ENCODE results near the gene IL36A. TPM values are rescaled to one million over a fixed set of nuclear protein-coding genes. Genes with fewer than 3 reads are reported as not detected.
A peak's percentile ranks its signal among the peaks of the same experiment; 100 is the strongest.

The IL36A gene
- not detected in 2 replicates for total RNA-seq (2014; rRNA removed; shearing (Covaris generic))

GRCh38 chr2:113005030-113005509 is at the start of gene IL36A:
TSS of gene IL36A (plus strand) at chr2:113005459. CDS start at chr2:113005872, 413 bp downstream.
- no peak for DNase-seq (ENCODE audit: low read depth)

- DNase-seq (ENCODE audit: low read depth): peak; percentile 17
These were observed 47.7 kb upstream of the IL36A start for GRCh38 chr2:112957511-112957910.

- DNase-seq (ENCODE audit: low read depth): peak; percentile 68
These were observed 46.7 kb upstream of the IL36A start for GRCh38 chr2:112958428-112959108.

GRCh38 chr2:112959109-112959812 is 46.0 kb upstream of the IL36A start:
- peak; percentile 8 for DNase-seq (ENCODE audit: low read depth)

GRCh38 chr2:112960230-112960825 is 44.9 kb upstream of the IL36A start:
- DNase-seq (ENCODE audit: low read depth): peak; percentile 5

- peak; percentile 9 for DNase-seq (ENCODE audit: low read depth)
These were observed 42.7 kb upstream of the IL36A start for GRCh38 chr2:112962308-112963175.

GRCh38 chr2:112967023-112967422 is 38.2 kb upstream of the IL36A start:
- no peak for DNase-seq (ENCODE audit: low read depth)

- DNase-seq (ENCODE audit: low read depth): no peak
These were observed 32.7 kb upstream of the IL36A start for GRCh38 chr2:112972423-112973086.

- no peak for DNase-seq (ENCODE audit: low read depth)
These were observed 32.1 kb upstream of the IL36A start for GRCh38 chr2:112973156-112973555.

GRCh38 chr2:112977559-112978056 is 27.7 kb upstream of the IL36A start, which contains the start of gene IL36G:
TSS of gene IL36G (plus strand) at chr2:112978006. CDS start at chr2:112978639, 633 bp downstream.
- DNase-seq (ENCODE audit: low read depth): no peak

GRCh38 chr2:112979731-112980130 is 25.5 kb upstream of the IL36A start:
- DNase-seq (ENCODE audit: low read depth): no peak

- DNase-seq (ENCODE audit: low read depth): no peak
These were observed 24.7 kb upstream of the IL36A start for GRCh38 chr2:112980537-112980936.

GRCh38 chr2:112985090-112985489 is 20.2 kb upstream of the IL36A start:
- no peak for DNase-seq (ENCODE audit: low read depth)

GRCh38 chr2:112989611-112990010 is 15.6 kb upstream of the IL36A start:
- no peak for DNase-seq (ENCODE audit: low read depth)

- DNase-seq (ENCODE audit: low read depth): no peak
These were observed 11.4 kb upstream of the IL36A start for GRCh38 chr2:112993831-112994230.

- DNase-seq (ENCODE audit: low read depth): no peak
These were observed 10.6 kb upstream of the IL36A start for GRCh38 chr2:112994648-112995047.

- no peak for DNase-seq (ENCODE audit: low read depth)
These were observed 9.8 kb upstream of the IL36A start for GRCh38 chr2:112995346-112995920.

GRCh38 chr2:112996635-112997034 is 8.6 kb upstream of the IL36A start:
- DNase-seq (ENCODE audit: low read depth): no peak

- DNase-seq (ENCODE audit: low read depth): no peak
These were observed 8.1 kb upstream of the IL36A start for GRCh38 chr2:112997151-112997550.

- DNase-seq (ENCODE audit: low read depth): no peak
These were observed 4.8 kb upstream of the IL36A start for GRCh38 chr2:113000436-113000835.

GRCh38 chr2:113002677-113003076 is 2.6 kb upstream of the IL36A start:
- no peak for DNase-seq (ENCODE audit: low read depth)
